Measurements from ENCODE around the gene RBM33.

The RBM33 gene

DNA sequence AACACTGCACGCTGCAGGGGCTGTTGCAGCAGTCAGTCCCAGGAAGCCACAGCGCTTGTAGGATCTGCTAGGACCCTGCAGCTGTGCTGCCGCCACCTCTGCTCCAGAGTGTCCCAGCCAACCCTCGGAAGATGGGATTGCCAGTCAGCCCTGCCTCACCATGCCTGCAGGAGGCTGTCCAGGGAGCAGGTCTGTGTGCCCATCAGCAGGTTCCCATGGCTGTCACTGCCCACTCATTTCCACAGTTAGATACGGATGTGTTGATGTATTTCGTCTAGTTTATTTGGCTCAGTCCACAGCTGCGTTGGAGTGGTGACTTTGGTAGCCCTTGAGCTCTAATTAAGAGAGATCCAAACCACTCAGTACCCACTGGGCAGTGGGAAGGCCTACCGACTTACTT lies 132.1 kb downstream of the RBM33 start:
- H3K4me3 Mint-ChIP-seq: no peak overlapping the region
- H3K27me3 Mint-ChIP-seq (ENCODE audit: low read depth, poor library complexity): no peaks in the 10 kb centered on the region
- peaks cover 17% of the 10 kb centered on the region for H3K4me1 Mint-ChIP-seq
- no peaks in the 10 kb centered on the region for H3K9me3 Mint-ChIP-seq
- TF ChIP-seq, protein P1, sequence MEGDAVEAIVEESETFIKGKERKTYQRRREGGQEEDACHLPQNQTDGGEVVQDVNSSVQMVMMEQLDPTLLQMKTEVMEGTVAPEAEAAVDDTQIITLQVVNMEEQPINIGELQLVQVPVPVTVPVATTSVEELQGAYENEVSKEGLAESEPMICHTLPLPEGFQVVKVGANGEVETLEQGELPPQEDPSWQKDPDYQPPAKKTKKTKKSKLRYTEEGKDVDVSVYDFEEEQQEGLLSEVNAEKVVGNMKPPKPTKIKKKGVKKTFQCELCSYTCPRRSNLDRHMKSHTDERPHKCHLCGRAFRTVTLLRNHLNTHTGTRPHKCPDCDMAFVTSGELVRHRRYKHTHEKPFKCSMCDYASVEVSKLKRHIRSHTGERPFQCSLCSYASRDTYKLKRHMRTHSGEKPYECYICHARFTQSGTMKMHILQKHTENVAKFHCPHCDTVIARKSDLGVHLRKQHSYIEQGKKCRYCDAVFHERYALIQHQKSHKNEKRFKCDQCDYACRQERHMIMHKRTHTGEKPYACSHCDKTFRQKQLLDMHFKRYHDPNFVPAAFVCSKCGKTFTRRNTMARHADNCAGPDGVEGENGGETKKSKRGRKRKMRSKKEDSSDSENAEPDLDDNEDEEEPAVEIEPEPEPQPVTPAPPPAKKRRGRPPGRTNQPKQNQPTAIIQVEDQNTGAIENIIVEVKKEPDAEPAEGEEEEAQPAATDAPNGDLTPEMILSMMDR (IDR thresholded peaks at IDR 0.05): no peak
- DNase-seq: no peak
- no peak overlapping the region for H3K27ac Mint-ChIP-seq
- H3K36me3 Mint-ChIP-seq (ENCODE audit: low read depth): peaks cover 65% of the 10 kb centered on the region

DNA sequence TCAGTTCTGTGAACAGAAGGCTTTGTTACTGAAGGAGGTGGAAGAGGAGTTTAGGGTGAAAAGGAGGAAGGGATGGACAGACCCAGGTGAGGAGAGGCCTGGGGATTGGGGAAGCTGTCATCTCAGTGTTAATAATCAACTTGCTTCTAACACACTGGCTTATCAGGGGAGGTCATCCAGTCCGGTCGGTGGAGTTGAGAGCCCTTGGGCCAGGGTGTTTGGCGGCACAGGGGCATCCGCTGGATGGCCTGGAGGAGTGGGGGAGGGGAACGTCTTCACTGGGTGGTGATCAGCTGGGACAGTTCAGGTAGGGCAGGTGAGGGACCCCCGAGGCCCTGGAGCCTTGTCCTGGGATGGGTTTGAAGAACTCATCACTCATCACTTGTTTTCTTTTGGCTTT lies 133.9 kb downstream of the RBM33 start:
- no peak overlapping the region for H3K4me3 Mint-ChIP-seq

DNA sequence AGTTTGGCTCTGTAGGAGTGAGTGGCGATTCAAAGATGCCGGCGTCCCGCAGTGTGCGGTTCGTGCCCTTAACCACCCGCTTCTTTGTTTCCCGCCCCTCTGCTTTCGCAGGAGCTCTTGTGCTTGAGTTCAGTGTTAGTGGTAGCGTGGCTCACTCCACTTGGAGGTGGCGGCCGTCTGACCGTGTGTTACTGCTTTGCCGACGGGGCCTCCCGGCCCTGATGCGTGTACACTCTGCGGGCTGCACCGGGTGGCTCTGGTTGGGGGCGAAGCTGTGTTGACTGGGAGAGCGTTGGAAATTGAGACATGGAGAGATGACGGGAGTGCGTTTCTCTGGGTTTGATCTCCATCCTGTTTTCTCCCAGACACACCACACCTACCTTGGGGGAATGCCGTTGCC lies 136.4 kb downstream of the RBM33 start:
- H3K27ac Mint-ChIP-seq: no peak overlapping the region
- peaks cover 16% of the 10 kb centered on the region for H3K27me3 Mint-ChIP-seq (ENCODE audit: low read depth, poor library complexity)
- TF ChIP-seq, protein P1 (IDR thresholded peaks at IDR 0.05): no peak
- peaks cover 81% of the 10 kb centered on the region for H3K36me3 Mint-ChIP-seq (ENCODE audit: low read depth)
- no peak for DNase-seq
- H3K4me1 Mint-ChIP-seq: peaks cover 17% of the 10 kb centered on the region
- no peak overlapping the region for H3K4me3 Mint-ChIP-seq
- no peaks in the 10 kb centered on the region for H3K9me3 Mint-ChIP-seq

More for the DNA sequence above, 133.9 kb downstream of the RBM33 start:
- Mint-ChIP-seq H3K27ac (no peak overlapping the region), H3K4me1 (peaks cover 17% of the 10 kb centered on the region), H3K9me3 (no peaks in the 10 kb centered on the region), H3K27me3 (ENCODE audit: low read depth, poor library complexity) (peaks cover 6% of the 10 kb centered on the region), H3K36me3 (ENCODE audit: low read depth) (peaks cover 80% of the 10 kb centered on the region)
- no peak for DNase-seq
- TF ChIP-seq, protein P1 (IDR thresholded peaks at IDR 0.05): no peak

DNA sequence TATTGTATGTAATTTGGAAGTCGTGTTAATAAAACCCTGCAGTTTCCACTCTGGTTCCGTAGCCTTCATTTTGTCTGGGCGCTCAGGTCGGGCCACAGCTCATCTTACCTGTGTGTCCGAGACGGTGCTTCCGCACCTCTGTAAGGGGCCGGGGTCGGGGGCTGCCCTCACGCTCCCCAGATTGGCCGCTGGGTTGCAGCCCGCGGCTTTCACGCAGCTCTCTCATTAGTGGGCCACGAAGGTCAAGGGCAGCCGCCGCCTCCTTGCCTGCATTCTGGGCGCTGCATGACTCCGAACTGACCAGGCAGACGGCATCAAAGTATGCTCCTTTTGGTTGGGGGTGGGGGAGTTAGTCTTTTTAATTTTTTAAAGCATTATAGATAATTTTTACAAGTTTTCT lies 137.0 kb downstream of the RBM33 start:
- Mint-ChIP-seq H3K27me3 (ENCODE audit: low read depth, poor library complexity) (peaks cover 22% of the 10 kb centered on the region), H3K9me3 (no peaks in the 10 kb centered on the region), H3K27ac (peak overlapping the region; percentile 49), H3K4me3 (no peak overlapping the region), H3K4me1 (peaks cover 17% of the 10 kb centered on the region), H3K36me3 (ENCODE audit: low read depth) (peaks cover 83% of the 10 kb centered on the region)
- no peak for DNase-seq
- TF ChIP-seq, protein P1 (IDR thresholded peaks at IDR 0.05): no peak

DNA sequence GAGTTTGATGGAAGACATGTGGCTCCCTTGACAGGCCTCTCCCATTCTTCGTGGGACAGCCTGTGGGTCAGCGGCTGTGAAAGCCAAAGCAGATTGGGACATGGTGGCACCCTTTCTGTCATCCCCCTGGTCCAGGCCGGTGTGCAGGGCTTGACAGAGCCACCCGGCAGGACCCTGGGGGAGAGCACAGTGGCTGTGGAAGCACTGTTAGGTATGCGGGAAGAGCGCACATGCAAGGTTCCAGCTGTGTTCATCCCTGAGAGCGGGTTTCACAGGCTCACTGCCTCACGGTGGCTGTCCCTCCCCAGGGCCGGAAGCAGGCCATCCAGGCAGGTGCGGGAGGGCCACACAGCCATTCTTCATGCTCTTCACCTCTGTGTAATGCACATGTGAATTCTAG lies 138.0 kb downstream of the RBM33 start:
- peaks cover 78% of the 10 kb centered on the region for H3K36me3 Mint-ChIP-seq (ENCODE audit: low read depth)
- no peak for DNase-seq
- H3K9me3 Mint-ChIP-seq: no peaks in the 10 kb centered on the region
- H3K4me3 Mint-ChIP-seq: no peak overlapping the region
- peaks cover 17% of the 10 kb centered on the region for H3K4me1 Mint-ChIP-seq
- TF ChIP-seq, protein P1 (IDR thresholded peaks at IDR 0.05): no peak
- H3K27ac Mint-ChIP-seq: no peak overlapping the region
- peaks cover 29% of the 10 kb centered on the region for H3K27me3 Mint-ChIP-seq (ENCODE audit: low read depth, poor library complexity)

DNA sequence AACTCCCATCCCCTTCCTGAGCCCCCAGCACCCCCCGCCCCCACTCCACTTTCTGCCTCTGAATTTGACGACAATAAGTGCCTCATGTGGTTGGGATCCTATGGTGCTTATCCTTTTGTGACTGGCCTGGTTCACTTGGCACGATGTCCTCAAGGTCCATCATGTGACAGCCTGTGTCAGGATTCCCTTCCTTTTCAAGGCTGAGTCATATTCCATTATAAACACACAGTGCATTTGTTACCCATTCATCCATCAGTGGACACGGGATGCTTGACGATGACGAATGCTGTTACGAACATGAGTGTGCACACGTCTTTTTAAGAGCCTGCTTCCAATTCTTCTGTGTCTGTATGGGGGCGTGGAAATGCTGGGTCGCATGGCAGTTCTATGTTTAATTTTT lies 141.1 kb downstream of the RBM33 start:
- peaks cover 47% of the 10 kb centered on the region for H3K36me3 Mint-ChIP-seq (ENCODE audit: low read depth)
- DNase-seq: no peak

More for the DNA sequence above, 141.1 kb downstream of the RBM33 start:
- H3K4me3 Mint-ChIP-seq: no peak overlapping the region
- no peaks in the 10 kb centered on the region for H3K9me3 Mint-ChIP-seq
- TF ChIP-seq, protein P1 (IDR thresholded peaks at IDR 0.05): no peak
- peaks cover 44% of the 10 kb centered on the region for H3K27me3 Mint-ChIP-seq (ENCODE audit: low read depth, poor library complexity)
- H3K27ac Mint-ChIP-seq: no peak overlapping the region
- peaks cover 12% of the 10 kb centered on the region for H3K4me1 Mint-ChIP-seq

Measured in nephron progenitor cell (in vitro differentiated cells).